HG02885 (cell line): ENCODE results near the gene KIAA0513.
"Not testable (repeated sequence)": the region's sequence is repeated elsewhere in the genome, so short reads cannot be mapped to it uniquely, and the experiment has no call there.

ENCODE experiments used
- ATAC-seq: cut with Tn5 transposase; IDR thresholded peaks from one replicate; pipeline ENCODE4 v1.9.1; 2021; ENCODE audit warnings: mild to moderate bottlenecking; ENCODE audit not compliant: unreplicated experiment, poor library complexity

Gene KIAA0513

DNA sequence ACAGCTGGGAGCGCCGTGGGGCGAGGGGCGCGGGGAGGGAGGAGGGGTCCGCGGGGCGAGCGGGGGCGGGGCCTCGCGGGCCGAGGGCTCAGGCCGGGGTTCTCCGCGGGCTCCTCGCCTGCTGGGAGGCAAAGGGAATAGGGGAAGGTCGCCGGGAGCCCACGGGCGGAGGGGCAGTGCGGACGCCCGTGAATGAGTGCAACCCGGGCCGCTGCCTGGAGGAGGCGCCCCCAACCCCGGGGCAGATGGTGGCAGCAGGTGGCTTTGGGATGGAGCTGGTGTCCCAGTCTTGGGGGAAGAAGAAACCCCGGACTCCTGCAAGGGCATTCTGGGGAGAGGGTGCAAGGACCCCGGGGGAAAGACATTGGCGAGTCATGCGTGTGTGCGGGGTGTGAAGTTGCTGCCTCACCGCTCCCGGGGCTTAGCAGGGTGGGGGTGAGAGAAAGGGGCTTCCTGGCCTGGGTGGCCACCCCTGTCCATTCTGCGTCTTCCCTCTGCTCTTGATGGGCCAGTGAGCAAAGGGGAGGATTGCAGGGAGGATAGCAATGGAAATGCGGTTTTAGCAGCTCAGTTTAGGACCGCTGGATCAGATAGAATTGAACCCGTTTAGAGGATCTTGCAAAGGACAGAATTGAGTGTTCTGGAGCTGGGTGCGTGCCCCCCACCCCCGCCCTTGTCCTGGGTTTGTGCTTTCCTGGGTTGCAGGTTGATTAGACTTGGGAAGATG lies 526 bp downstream of the KIAA0513 start:
- peak; percentile 24 for ATAC-seq

DNA sequence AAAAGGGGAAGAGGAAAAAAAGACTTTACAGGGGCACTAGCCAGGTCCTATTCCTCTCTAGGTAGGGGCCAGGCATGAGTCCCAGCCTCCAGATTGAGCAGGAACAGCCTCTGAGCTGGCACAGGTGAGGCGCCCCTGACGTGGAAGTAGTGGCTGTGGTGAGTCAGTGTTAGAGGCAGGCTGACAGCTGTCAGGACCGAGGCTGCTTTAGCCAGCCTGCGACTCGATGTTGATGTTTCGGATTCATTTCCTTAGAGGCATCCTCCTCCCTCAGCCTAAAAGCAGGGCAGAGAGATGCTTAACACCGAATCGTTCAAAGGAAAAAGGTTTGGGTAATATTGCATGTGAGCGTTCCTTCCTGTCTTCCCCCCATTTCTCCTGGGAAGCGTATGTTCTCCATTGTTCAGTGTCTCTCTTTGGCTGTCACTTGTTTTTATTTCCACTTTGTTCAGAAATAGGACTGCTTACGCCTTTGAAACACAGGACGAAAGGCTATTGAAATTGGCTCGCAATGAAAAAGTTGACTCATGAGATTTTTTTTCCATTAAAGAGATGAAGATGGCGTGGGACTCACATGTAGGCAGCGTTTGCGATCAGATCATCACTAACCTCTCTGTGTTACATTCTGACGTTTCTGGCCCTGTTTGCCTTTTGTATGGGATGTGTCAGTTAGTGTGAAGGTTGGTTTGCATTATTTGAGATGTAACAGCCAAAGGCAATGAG lies 1.3 kb downstream of the KIAA0513 start:
- ATAC-seq = no peak

DNA sequence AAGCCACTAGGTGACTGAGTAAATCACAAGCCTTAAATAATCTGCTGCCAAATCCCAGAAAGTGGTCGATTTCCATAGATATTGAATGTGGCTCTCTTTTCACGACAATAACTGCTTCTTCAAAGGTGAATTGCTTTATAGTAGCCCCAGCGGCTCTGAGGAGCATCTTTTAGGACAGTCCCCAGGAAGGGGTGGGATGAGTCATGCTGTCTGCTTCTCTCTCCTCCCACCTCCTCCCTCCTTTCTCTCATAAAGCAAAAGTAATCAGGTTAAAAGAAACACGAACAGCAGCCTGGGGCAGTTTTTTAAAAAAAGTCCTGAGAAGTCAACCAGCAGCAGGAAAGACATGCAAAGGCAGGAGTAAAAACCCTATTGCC lies 1.8 kb downstream of the KIAA0513 start:
- no peak for ATAC-seq

DNA sequence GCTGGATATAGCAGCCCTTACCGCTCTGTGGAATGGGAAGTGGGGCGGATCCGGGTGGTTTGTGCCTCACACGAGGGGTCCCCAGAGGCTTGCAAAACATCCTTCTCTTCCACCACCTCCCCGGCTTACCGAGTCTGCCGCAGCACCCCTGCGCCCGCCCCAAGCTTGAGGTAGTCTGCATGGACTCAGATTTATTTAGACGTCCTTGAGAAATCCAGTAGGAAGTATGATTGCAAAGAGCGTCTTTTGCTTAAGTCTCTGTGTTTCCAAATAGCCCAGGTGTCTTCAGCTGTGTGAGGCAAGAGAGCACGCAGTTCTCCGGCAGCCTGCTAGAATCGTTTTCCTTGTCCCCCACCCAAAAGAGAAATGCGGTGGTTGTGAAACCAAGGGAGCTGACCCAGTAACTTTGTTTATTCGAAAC lies 2.4 kb downstream of the KIAA0513 start:
- ATAC-seq = no peak

DNA sequence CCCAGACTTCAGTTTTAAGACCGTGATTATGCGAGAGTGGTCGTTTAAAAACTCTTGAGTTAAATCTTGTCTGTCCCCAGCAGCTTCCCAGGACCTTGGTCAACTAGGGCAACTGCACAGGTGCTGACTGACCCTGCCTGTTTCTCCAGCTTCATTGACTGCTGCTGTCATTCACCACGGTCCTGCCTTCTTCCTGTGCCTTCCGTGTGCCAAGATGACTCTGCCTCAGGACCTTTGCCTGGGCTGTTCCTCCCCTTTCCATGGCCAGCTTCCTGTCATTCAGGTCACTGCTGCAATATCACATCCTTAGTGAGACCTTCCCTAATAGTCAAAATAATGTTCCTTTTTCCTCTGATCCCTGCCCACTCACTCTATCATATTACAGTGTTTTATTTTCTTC lies 3.9 kb downstream of the KIAA0513 start:
- ATAC-seq = no peak

DNA sequence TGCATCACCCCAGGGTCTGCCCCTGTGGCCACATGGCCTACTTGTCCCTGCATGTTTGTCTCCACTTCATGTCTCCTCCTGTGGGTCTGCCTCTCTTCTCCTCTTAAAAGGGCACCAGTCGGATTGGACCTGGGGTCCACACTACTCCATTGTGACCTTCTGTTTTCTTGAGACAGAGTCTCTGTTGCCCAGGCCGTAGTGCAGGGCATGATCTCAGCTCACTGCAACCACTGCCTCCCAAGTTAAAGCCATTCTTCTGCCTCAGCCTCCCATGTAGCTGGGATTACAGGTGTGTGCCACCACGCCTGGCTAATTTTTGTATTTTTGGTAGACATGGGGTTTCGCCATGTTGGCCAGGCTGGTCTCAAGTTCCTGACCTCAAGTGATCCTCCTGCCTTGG lies 4.6 kb downstream of the KIAA0513 start:
- not testable (repeated sequence) for ATAC-seq

DNA sequence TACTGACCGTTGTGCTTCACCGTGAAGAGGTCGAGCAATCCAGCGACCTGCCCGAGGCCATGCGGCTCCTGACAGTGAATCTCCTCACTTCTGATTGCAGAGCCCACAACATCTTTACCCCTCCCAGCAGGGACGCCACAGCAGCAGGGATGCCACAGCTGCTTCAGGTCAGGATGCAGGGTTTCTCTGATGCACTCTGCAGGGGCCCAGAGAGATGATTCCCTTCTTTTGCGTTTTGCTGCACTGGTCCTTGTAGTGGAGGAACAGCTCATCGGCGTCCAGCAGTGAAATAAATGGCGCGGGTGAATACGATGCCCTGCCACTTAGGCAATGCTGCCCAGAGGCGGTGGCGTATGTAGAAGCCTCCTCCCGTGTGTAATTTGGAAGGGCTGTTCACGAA lies 5.6 kb downstream of the KIAA0513 start:
- no peak for ATAC-seq

DNA sequence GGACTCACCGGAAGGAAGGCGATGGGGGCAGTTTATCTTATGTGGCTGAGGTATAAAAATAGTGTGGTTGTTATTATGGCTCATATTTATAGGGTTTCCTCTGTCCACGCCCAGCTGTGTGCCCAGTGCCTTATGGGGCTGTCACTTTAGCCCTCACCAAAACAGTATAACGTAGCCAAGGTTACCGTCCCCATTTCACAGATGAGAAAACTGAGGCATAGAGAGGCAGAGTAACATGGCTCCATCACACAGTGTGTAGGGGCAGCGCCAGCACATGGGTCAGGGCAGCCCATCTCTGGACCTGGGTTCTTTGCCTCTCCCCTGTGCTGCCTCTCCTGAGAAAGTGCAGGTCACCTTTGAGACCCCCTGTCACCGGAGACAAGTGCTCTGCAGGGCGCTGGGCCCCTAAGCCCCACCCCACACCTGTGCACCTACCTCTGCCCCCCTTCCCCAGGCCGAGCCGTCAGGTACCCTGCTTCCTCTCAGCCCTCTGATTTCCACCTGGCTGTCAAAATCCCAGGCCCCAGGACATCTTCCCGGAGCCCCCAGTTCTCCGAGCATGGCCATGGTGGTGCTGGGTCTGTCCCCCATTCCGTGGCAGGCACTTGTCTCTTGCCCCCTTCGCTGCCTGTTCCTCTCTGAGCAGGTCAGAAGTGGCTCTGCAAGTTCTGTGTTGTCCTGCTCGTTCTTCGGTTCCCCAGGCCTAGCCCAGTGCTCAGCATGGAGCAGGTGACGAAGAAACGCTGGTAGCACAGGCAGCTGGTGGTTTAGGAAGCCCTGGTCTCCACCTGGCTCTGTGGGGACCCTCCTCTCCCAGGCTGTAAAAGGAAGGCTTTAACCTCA lies 7.2 kb downstream of the KIAA0513 start:
- ATAC-seq = no peak

DNA sequence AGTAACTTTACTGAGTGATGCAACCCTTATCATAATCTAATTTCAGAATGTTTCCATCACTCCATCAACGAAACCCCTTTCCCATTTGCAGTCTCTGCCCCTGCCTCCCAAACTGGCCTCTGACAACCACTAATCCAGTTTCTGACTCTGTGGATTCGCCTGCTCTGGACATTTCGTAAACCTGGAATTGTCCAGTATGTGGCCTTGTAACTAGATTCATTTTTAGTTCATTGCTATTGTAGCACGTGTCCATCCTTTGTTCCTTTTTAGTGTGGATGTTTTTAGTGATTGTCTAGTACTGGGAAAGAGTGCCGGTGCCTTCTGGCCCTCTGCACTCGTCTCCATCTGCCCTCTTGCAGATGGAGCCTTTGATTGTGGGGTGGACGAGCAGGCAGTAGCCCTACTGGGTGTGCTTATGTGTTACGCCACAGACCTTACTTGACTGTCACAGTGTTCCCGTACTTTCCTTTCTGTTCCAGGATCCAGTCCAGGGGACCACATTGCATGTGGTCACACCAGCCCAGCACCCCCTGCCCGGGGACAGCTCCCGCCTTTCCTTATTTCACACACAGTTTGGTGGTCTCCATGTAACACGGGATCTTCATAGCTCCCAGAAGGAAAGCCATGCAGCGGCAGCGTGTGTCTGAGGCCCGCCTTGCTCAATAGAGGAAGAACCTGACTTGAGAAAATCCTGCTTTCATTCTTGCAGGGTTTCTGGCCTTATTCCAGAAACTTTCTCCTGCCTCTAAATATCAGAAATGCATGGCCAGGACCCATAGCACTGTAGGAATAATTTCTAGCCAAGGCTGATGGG lies 8.8 kb downstream of the KIAA0513 start:
- no peak for ATAC-seq

DNA sequence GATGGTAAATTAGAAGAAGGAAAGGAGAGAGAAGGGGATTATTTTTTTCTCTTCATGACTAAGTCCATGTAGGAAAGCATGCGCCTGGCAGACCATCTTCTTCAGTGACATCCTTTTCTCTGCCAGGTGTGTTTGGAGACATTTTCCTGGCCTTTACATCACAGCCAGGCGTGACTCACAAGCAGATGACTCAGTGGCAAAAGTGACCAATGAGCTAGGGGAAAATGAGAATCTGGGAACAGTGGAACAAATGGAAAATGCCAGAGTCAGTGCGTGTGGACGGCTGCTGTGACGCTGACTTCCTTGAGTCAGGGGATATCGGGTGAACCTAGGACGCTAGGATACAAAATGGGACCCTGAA lies 9.4 kb downstream of the KIAA0513 start:
- no peak for ATAC-seq

DNA sequence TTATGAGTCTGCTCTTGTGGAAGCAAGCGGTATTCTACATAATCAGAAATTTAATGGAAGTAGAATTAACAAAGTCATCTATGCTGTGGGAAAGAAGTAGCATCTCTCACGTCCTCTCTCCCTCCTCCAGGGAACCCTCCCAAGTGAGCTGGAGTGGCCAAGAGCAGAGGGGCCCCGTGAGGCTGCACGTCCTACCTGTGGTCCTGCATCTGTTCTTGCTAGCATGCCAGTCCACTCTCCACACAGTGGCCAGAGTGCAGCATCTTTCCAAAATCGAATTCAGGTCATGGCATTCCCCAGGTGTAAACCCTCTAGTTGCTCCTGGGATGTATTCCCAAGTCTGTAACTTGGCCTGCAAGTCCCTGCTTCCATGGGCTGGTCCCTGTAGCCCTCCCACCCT lies 10.1 kb downstream of the KIAA0513 start:
- ATAC-seq = no peak

DNA sequence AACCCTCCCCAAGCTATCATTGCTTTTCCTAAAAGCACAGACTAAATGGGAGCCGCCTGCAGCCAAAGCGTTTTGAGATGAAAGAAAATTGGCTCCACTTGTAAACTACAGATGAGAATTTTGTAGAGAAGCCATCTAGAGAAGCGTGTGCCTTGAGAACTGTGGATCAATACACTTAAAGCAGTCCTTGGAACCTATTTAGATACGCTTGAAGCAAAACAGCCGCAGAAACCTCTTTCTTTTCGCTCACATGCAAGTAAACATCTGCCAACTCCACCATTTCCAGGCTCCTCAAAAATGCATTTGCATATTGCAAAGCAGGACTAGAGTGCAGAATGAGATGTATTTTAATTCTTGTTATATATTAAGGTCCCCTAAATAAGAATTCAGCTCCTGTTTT lies 13.1 kb downstream of the KIAA0513 start:
- no peak for ATAC-seq

DNA sequence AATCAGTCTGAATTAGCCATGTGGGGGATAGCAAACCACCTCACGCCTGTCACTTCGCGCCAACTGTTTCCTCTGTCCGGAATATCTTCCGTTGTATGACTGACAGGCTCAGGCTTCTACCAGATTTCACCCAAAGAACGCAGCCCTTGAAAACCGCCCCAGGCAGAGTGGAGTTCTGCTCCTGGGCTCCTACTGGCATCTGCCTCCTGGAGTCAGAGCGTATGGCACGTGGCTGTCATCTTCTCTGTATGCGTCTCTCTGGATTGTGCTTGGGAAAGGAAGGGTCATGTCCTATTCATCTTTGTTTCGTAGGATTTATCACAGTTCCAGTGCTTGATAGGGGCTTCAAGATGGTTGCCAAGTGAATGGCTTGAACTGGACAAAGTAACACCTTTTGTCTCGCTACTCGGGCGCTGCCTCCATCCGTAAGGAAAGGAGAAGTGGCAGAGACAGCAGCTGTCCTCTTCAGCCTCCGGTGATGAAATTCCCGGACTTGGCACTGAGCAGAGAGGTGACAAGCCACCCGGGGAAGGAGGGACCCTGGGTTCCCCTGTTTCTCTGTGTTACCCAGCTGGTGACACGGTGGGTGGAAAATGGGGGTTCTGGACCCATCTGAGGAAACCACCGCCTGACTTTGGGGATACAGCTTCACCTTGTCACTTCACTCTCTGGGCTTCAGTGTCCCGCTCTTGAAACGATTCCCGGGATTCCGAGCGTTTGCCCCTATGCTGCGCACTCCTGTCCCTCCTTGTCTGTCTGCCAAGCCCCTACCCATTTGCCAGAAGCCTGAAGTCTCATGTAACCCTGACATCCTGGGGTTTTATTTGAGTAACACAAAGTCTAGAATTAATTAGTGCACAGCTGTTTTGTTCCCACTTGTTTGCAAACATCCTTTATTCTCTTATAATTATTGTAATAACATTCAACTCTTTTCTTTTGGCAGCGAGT lies 13.9 kb downstream of the KIAA0513 start:
- no peak for ATAC-seq

DNA sequence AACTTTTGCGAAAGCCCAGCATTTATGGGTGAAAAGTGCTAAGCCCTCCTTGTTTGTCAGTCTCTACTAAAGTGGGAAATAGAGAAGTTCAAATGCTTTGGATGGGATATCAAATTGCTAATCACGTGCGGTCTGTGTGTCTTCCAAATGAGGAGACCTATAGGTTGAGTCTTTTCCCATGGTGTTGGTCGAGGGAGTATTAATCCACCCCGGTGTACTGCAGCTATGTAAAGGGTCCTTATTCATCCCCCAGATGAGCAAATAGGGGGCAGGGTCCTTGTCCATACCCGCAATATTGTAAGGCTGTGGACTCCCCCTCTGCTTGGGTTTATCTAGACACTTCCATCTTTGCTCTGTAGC lies 14.6 kb downstream of the KIAA0513 start:
- ATAC-seq = no peak

DNA sequence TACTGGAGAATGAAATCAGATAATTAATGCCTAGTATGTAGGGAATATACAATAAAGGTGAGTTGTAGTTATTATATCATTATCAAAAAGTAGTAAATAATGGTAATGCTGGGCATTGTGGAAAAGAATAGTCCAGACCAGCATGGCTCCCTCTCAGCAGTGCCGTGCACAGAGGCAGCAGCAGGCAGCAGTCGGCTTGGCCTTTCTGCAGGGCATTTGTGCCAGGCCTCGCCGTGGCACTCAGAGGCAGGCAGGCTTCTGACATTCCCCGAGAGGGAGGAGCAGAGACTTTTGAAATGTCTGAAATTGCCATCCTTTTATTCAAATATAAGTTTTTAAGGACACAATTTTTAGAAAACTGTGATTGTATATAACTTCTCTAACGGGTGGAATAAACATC lies 15.0 kb downstream of the KIAA0513 start:
- ATAC-seq = no peak

DNA sequence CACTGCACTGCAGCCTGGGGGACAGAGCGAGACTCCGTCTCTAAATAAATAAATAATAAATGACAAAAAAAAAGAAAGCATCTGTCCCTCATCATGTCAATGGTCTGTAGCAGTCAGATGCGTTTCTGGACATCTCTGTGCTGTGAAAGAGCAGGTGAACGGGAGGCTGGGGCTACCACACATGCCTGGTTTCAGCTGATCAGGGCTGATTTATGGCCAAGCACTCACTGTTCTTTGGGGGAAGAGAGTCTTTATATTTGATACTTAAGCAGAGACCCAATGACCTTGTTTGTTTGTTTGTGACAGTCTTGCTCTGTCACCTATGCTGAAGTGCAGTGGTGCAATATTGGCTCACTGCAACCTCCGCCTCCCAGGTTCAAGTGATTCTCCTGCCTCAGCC lies 17.5 kb downstream of the KIAA0513 start:
- no peak for ATAC-seq

DNA sequence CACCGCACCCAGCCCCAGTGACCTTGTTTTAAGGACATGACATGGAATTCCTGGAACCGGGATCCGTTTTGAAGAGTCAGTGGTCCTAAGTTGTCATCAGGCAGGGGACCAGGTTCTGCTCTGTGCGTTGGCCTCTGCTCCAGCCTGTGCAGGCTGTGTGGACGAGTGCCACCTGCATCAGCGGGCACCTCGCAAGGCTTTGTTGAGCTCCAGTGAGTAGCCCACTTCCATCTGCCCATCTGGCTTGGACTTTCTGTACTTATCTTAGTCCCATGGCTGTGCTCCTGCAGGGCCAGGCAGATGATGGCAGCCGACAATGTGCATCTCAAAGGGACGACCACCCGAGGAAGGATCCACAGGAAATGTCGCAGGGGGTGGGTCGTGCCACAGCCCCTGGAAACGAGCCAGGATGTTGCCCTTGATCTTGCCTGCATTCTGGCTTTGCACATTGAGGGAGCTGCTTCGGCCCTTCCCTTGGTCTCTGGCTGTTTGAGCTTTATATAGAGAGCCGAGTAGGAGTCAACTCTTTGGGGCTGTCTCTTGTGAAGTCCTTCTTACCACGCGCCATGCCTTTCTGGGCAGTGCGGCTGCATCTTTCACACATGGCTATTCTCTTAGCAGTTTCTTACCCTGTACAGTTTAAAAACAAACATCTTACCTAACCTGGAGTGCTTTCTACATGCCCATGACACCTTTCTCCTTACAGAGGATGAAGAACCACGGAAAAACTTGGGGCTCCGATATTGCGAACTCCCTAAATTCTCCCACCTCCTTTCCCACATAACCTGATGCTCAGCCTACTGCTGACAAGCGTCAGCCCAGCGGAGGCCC lies 18.3 kb downstream of the KIAA0513 start:
- ATAC-seq = no peak

DNA sequence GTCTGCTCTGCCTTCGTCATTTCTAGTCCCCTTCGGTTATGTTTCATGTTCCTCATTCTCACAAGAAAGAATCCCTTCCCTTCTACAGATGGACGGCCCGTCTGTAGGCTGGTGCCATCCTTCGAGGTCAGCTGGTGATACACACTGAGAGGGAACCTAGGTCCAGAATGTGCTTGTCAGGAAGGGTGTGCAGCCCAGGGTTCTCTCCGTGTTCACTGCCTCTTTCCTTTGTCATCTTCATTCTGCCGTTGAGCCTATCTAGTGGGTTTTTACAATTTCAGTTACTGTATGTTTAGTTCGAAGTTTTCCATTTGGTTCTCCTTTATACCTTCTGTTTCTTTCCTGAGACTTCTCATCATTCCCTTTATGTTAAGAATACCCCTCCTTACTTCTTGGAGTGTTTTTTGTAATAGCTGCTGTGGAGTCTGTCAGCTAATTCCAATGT lies 18.9 kb downstream of the KIAA0513 start:
- ATAC-seq = no peak
